IMR-90 (cell line): Measurements from ENCODE around the gene CASKIN1. TPM values are rescaled to one million over a fixed set of nuclear protein-coding genes. Genes with fewer than 3 reads are reported as not detected.

Source experiments
- ATAC-seq: fragments of 200-7000 bp; cut with Tn5 transposase; 2 replicates; pipeline ENCODE4 v1.9.1; 2020; ENCODE audit warnings: low read depth, mild to moderate bottlenecking, moderate library complexity
- BruUV-seq: library from RNA; stranded (reverse); fragments of 400-500 nt; replicated peaks from 2 replicates; lab custom pipeline; 2021; lab: Mats Ljungman, UMichigan
- CTCF ChIA-PET: fragments of 300-600 bp; formaldehyde crosslinking; extraction: SDS; loops from one replicate; lab custom pipeline; 2021; ENCODE audit warnings: antibody characterized with exemption; lab: Yijun Ruan, JAX
- POLR2A ChIA-PET: fragments of 300-600 bp; sonication (Branson Sonifier 250); formaldehyde crosslinking; loops from one replicate; lab custom pipeline; 2022; ENCODE audit warnings: antibody characterized with exemption; ENCODE audit not compliant: unreplicated experiment; lab: Charles Lee
- DNase-seq: peaks from one replicate; pipeline ENCODE4 v3.0.0; 2013
- H2AFZ ChIP-seq: replicated peaks from 2 replicates; pipeline ENCODE3; 2013; ENCODE audit warnings: low read length, mild to moderate bottlenecking; ENCODE audit not compliant: poor library complexity
- H2AK5ac ChIP-seq: 2 replicates; pipeline ENCODE4 v1.6.1; 2013; ENCODE audit warnings: low read depth, low read length, inconsistent platforms
- H2AK9ac ChIP-seq: replicated peaks from 2 replicates; pipeline ENCODE3; 2013; ENCODE audit warnings: mild to moderate bottlenecking, low read depth, low read length, moderate library complexity; ENCODE audit not compliant: poor library complexity
- H2BK120ac ChIP-seq: 2 replicates; pipeline ENCODE4 v1.6.1; 2013; ENCODE audit warnings: low read depth, low read length, inconsistent platforms
- H2BK15ac ChIP-seq: 3 replicates; pipeline ENCODE4 v1.6.1; 2013; ENCODE audit warnings: low read depth, low read length, inconsistent platforms
- H2BK20ac ChIP-seq: 2 replicates; pipeline ENCODE4 v1.6.1; 2013; ENCODE audit warnings: low read depth, mild to moderate bottlenecking, inconsistent platforms, low read length, moderate library complexity
- H2BK5ac ChIP-seq: 2 replicates; pipeline ENCODE4 v1.6.1; 2013; ENCODE audit warnings: mild to moderate bottlenecking, low read depth, low read length, inconsistent platforms; ENCODE audit not compliant: poor library complexity, severe bottlenecking
- H3K14ac ChIP-seq: replicated peaks from 2 replicates; pipeline ENCODE4 v1.6.1; 2013; ENCODE audit warnings: low read depth, low read length, inconsistent platforms
- H3K18ac ChIP-seq: 2 replicates; pipeline ENCODE4 v1.6.1; 2013; ENCODE audit warnings: low read depth, low read length, control low read depth
- H3K23ac ChIP-seq: 2 replicates; pipeline ENCODE4 v1.6.1; 2013; ENCODE audit warnings: low read depth, low read length, inconsistent platforms
- H3K27ac ChIP-seq: 2 replicates; pipeline ENCODE4 v1.5.1; 2013; ENCODE audit warnings: mild to moderate bottlenecking, control low read depth, low read length; ENCODE audit not compliant: insufficient read depth
- H3K27me3 ChIP-seq: 2 replicates; pipeline ENCODE4 v1.6.1; 2013; ENCODE audit warnings: low read length; ENCODE audit not compliant: control insufficient read depth, insufficient read depth
- H3K36me3 ChIP-seq: 2 replicates; pipeline ENCODE4 v1.6.1; 2013; ENCODE audit warnings: low read length, mixed read lengths; ENCODE audit not compliant: control insufficient read depth, insufficient read depth
- H3K4ac ChIP-seq: 2 replicates; pipeline ENCODE4 v1.6.1; 2013; ENCODE audit warnings: low read depth, low read length, inconsistent platforms
- H3K4me1 ChIP-seq: 2 replicates; pipeline ENCODE4 v1.6.1; 2013; ENCODE audit warnings: low read length, mixed read lengths; ENCODE audit not compliant: control insufficient read depth, insufficient read depth
- H3K4me2 ChIP-seq: 2 replicates; pipeline ENCODE4 v1.6.1; 2013; ENCODE audit warnings: low read depth, mild to moderate bottlenecking, control low read depth, low read length, moderate library complexity
- H3K4me3 ChIP-seq: 2 replicates; pipeline ENCODE4 v1.5.1; 2013; ENCODE audit warnings: low read depth, mild to moderate bottlenecking, control low read depth, low read length, moderate library complexity; ENCODE audit not compliant: insufficient read depth
- H3K56ac ChIP-seq: 2 replicates; pipeline ENCODE4 v1.6.1; 2013; ENCODE audit warnings: low read length, inconsistent platforms; ENCODE audit not compliant: insufficient read depth; ENCODE audit errors: extremely low read depth
- H3K79me1 ChIP-seq, 2 experiments: 2 replicates each; pipeline ENCODE4 v1.6.1; 2013; ENCODE audit warnings: low read length in 2 of 2, inconsistent platforms in 1 of 2, low read depth in 1 of 2
- H3K9ac ChIP-seq: 2 replicates; pipeline ENCODE4 v1.6.1; 2013; ENCODE audit warnings: low read depth, low read length, control low read depth
- H3K9me1 ChIP-seq: 2 replicates; pipeline ENCODE4 v1.6.1; 2013; ENCODE audit warnings: low read length, inconsistent platforms; ENCODE audit not compliant: insufficient read depth
- H3K9me3 ChIP-seq: 2 replicates; pipeline ENCODE4 v1.6.1; 2013; ENCODE audit warnings: low read length; ENCODE audit not compliant: control insufficient read depth, insufficient read depth
- H4K20me1 ChIP-seq: 2 replicates; pipeline ENCODE4 v1.6.1; 2013; ENCODE audit warnings: low read length, inconsistent platforms; ENCODE audit not compliant: insufficient read depth
- H4K5ac ChIP-seq: 2 replicates; pipeline ENCODE4 v1.6.1; 2013; ENCODE audit warnings: mild to moderate bottlenecking, low read depth, low read length, control low read depth
- H4K8ac ChIP-seq, 2 experiments: 2 replicates each; pipeline ENCODE4 v1.6.1; 2013; ENCODE audit warnings: low read depth in 2 of 2, low read length in 2 of 2, control low read depth in 1 of 2, inconsistent platforms in 1 of 2
- H4K91ac ChIP-seq: 2 replicates; pipeline ENCODE4 v1.6.1; 2013; ENCODE audit warnings: low read depth, low read length, inconsistent platforms; ENCODE audit not compliant: insufficient read depth
- POLR2A ChIP-seq: IDR thresholded peaks from 2 replicates; pipeline ENCODE4 v1.6.1; 2012; ENCODE audit warnings: mild to moderate bottlenecking, low read depth, low read length
- SMC3 ChIP-seq: fragments of 150-350 bp; IDR thresholded peaks from 2 replicates; pipeline ENCODE4 v1.6.1; 2016; ENCODE audit warnings: low read depth, mild to moderate bottlenecking, antibody characterized with exemption, low read length, moderate library complexity
- WGBS, 2 experiments: methylation state at CpG; one replicate each; pipeline versions ENCODE4 v1.1.5 to v1.1.7; 2013; ENCODE audit warnings: missing lambda C conversion rate in 2 of 2; ENCODE audit not compliant: insufficient read length in 1 of 2; ENCODE audit errors: extremely low coverage in 2 of 2; 5-methylcytosine and 5-hydroxymethylcytosine counted together
- dilution Hi-C: fragments of 300-500 bp; cut with HindIII; formaldehyde crosslinking; loops from one replicate; pipeline ENCODE4 v1.14.3; 2018; ENCODE audit warnings: low sequenced_read_pairs; ENCODE audit not compliant: unreplicated experiment
- in situ Hi-C: fragments of 300-500 bp; cut with MboI; formaldehyde crosslinking; loops from 3 replicates; pipeline ENCODE4 v1.14.3; 2019; ENCODE audit warnings: low sequenced_read_pairs, inconsistent platforms, mixed read lengths
- intact Hi-C: fragments of 100-400 bp; cut with micrococcal nuclease; formaldehyde crosslinking; loops from 2 replicates; pipeline ENCODE4 v1.10.0; 2022
- polyA plus RNA-seq, 3 experiments: library from polyadenylated mRNA; depleted of rRNA; stranded (reverse); fragments of >200 nt; gene quantifications; 2 replicates each; pipeline ENCODE4 v1.2.3, GENCODE V29; 2012; ENCODE audit warnings: low replicate concordance in 1 of 3
- total RNA-seq: library from RNA; depleted of rRNA; stranded (reverse); fragments of >200 nt; gene quantifications from 2 replicates; pipeline ENCODE4 v1.2.3, GENCODE V29; 2012

The CASKIN1 gene
- total and polyA plus RNA-seq, 2 of the 4 experiments (the other 2 are of a cell fraction), result 0.05 TPM; not detected in 1

GRCh38 chr16:2152695-2153506, 43.5 kb downstream of the CASKIN1 start:
- Histone ChIP-seq H4K5ac (no peak overlapping the region), H3K4me3 (peak overlapping the region; percentile 64), H3K14ac (peak overlapping the region; percentile 97), H3K23ac (peak overlapping the region; percentile 93; the same call in 1 of the 2 replicates), H3K27me3 (no peaks in the 10 kb centered on the region), H3K18ac (no peak overlapping the region), H2BK5ac (peak overlapping the region; percentile 7), H3K9me3 (no peaks in the 10 kb centered on the region), H3K36me3 (peaks cover 32% of the 10 kb centered on the region), H3K79me1 (peaks cover 11 to 83% of the 10 kb centered on the region in 2 experiments; a peak in 3 of 4 replicates), H2AK5ac (peak overlapping the region; percentile 80), H4K91ac (no peak overlapping the region), H2AK9ac (peak overlapping the region; percentile 92), H2BK20ac (no peak overlapping the region), H3K4me1 (peaks cover 48% of the 10 kb centered on the region), H3K56ac (peak overlapping the region; percentile 18; the same call in 1 of the 2 replicates), H3K4me2 (peak overlapping the region; percentile 98), H2BK120ac (no peak overlapping the region), H2AFZ (peak overlapping the region; percentile 57), H3K9ac (peak overlapping the region; percentile 95), H3K4ac (peak overlapping the region; percentile 49), H4K8ac (peak overlapping the region in 1 of 2 experiments; percentile 14; a peak in 1 of 4 replicates), H4K20me1 (peaks cover 91% of the 10 kb centered on the region), H3K27ac (peak overlapping the region; percentile 62), H3K9me1 (peaks cover 15% of the 10 kb centered on the region), H2BK15ac (no peak overlapping the region)
- ATAC-seq (no peak), DNase-seq (no peak)
- TF ChIP-seq POLR2A, result 0 out of 2 replicates have a peak, but pooled peaks have one; percentile 39
- no peak for TF ChIP-seq SMC3
- dilution Hi-C loops (no loop called here), intact Hi-C loops (no loop called here), in situ Hi-C loops (no loop called here)
- 8% methylated on average over 2 of the region's 25 CpGs; no CpG with 5 or more reads in 1 of the 2 experiments for WGBS, 2 experiments
- POLR2A ChIA-PET, result interaction anchor here (0.5 kb wide), 1 partner anchor 32 kb away, joined by 5 read pairs; no protein-coding TSS in a partner anchor
- CTCF ChIA-PET, result no interaction called here
- BruUV-seq, result no TSS peak
